Testis (tissue), 3 donors: Measurements from ENCODE around the gene POGZ. TPM values are rescaled to one million over a fixed set of nuclear protein-coding genes. Genes with fewer than 3 reads are reported as not detected.

Experiments
- DNase-seq: peaks from one replicate; pipeline ENCODE4 v3.0.0-alpha.2; 2019
- H3K27ac ChIP-seq, 2 donors: fragments of 200-600 bp; sonication (generic); one replicate each; pipeline ENCODE4 v1.5.1; 2019
- H3K27me3 ChIP-seq: fragments of 200-600 bp; sonication (generic); one replicate; pipeline ENCODE4 v1.5.1; 2019
- H3K36me3 ChIP-seq: fragments of 200-600 bp; sonication (generic); one replicate; pipeline ENCODE4 v1.5.1; 2017; ENCODE audit warnings: low read depth; ENCODE audit errors: missing control alignments
- H3K4me1 ChIP-seq: fragments of 200-600 bp; sonication (generic); one replicate; pipeline ENCODE4 v1.5.1; 2019
- H3K4me3 ChIP-seq, 2 donors: fragments of 200-600 bp; sonication (generic); one replicate each; pipeline ENCODE4 v1.5.1; 2017 to 2019
- H3K9me3 ChIP-seq: fragments of 200-600 bp; sonication (generic); one replicate; pipeline ENCODE4 v1.5.1; 2017
- POLR2A ChIP-seq: fragments of 450-650 bp; IDR thresholded peaks from one replicate; pipeline ENCODE4 v1.6.1; 2017; ENCODE audit warnings: antibody characterized with exemption, mild to moderate bottlenecking, moderate library complexity
- WGBS, 2 donors: methylation state at CpG; one replicate each; pipeline ENCODE4 v1.1.5; 2018; 5-methylcytosine and 5-hydroxymethylcytosine counted together
- intact Hi-C: fragments of 100-400 bp; cut with DNase I; formaldehyde crosslinking; loops from one replicate; pipeline ENCODE4 v1.15.1; 2023; ENCODE audit warnings: low total_unique reads
- polyA plus RNA-seq: library from polyadenylated mRNA; stranded (reverse); fragments of 350-450 nt; fragmentation: Illumina TruSeq; extraction: RNeasy Lipid Tissue Mini Kit (QIAGEN cat#74804); gene quantifications from one replicate; pipeline ENCODE4 v1.2.3, GENCODE V29; 2014; ENCODE audit warnings: low read depth, low replicate concordance; ENCODE audit not compliant: insufficient read depth
- total RNA-seq, 2 donors: library from RNA; depleted of rRNA; stranded (reverse); fragments of >200 nt; gene quantifications; one replicate each; pipeline ENCODE4 v1.2.3, GENCODE V29; 2016
- TF ChIP-seq, protein P1 (sequence below), 3 experiments: fragments of 450-650 bp in 2 of 3; fragments of 200-600 bp in 1 of 3; sonication (generic) in 1 of 3; IDR thresholded peaks; one replicate each; pipeline ENCODE4 v1.5.1; 2016 to 2019; ENCODE audit warnings: antibody characterized with exemption in 3 of 3, mild to moderate bottlenecking in 2 of 3, moderate library complexity in 1 of 3

Gene POGZ
- total and polyA plus RNA-seq, 3 donors from 2014 or later = 84.3 to 137 (median 131) TPM

DNA sequence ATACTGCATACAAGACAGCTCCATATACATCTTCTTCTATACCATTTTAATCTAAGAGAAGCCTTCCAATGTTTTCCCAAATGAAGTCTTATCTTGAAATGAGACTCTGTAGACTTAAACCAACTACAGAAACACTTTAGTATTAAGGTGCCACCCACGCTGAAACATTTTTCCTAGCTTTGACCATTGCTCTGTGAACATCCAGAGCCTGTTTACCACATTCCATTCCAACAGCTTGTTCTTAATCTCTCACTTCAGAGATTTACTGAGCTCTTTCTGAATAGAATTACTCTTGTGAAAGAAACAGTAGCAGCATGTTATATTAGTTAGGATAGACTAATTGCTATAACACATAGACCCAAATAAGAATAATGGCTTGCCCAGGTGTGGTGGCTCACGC lies 19.6 kb upstream of the POGZ start:
- Histone ChIP-seq H3K4me1 (no peaks in the 10 kb centered on the region), H3K36me3 (no peaks in the 10 kb centered on the region), H3K27ac (peak overlapping the region in 1 of 2 donors; percentile 35), H3K9me3 (no peaks in the 10 kb centered on the region), H3K4me3 (no peak overlapping the region), H3K27me3 (no peaks in the 10 kb centered on the region)
- intact Hi-C loops = no loop called here
- 58 to 69% methylated on average over 2 of the region's 2 CpGs for WGBS, 2 donors
- no peak for TF ChIP-seq POLR2A
- TF ChIP-seq, protein P1, sequence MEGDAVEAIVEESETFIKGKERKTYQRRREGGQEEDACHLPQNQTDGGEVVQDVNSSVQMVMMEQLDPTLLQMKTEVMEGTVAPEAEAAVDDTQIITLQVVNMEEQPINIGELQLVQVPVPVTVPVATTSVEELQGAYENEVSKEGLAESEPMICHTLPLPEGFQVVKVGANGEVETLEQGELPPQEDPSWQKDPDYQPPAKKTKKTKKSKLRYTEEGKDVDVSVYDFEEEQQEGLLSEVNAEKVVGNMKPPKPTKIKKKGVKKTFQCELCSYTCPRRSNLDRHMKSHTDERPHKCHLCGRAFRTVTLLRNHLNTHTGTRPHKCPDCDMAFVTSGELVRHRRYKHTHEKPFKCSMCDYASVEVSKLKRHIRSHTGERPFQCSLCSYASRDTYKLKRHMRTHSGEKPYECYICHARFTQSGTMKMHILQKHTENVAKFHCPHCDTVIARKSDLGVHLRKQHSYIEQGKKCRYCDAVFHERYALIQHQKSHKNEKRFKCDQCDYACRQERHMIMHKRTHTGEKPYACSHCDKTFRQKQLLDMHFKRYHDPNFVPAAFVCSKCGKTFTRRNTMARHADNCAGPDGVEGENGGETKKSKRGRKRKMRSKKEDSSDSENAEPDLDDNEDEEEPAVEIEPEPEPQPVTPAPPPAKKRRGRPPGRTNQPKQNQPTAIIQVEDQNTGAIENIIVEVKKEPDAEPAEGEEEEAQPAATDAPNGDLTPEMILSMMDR (IDR thresholded peaks at IDR 0.05) = no peak
- no peak for DNase-seq

DNA sequence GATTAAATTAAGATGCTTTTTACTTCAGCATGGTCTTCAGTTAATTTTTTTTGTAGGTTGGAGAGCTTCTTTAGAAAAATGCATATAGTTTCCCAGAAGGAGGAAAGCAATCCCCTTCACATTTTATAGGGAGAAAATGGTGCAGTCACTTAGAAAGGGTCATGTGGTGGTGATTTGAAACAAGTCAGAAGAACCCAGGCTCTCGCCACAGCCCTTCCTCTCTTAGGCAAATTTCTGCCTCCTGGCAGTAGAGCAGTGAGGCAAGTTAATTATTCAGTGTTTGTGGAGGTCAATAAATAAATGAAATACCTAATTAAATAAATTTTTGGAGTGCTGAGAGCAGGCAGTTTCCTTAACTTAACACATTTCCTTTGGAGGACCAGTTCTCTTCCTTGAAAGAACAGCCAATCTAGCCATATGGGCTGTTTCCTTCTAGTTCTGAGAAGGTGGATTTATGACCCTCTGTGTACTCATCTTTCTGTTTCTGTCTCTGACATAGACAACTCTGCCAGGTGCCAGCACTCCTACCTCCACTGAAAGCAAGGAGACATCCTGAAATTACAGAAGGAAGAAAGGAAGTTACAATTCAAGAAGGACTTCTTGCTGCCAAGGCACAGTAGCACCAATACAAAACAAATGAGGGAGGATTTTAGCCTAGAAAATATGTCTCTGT lies 19.0 kb upstream of the POGZ start:
- peak overlapping the region in 1 of 2 donors; percentile 35 for H3K27ac ChIP-seq
- no peak for TF ChIP-seq POLR2A
- TF ChIP-seq, protein P1 (IDR thresholded peaks at IDR 0.05) = no peak
- H3K27me3 ChIP-seq = no peaks in the 10 kb centered on the region
- no peaks in the 10 kb centered on the region for H3K36me3 ChIP-seq
- no peaks in the 10 kb centered on the region for H3K9me3 ChIP-seq
- H3K4me3 ChIP-seq = no peak overlapping the region
- intact Hi-C loops = no loop called here
- H3K4me1 ChIP-seq = no peaks in the 10 kb centered on the region
- 90 to 97% methylated on average over 1 of the region's 1 CpG for WGBS, 2 donors
- DNase-seq = no peak

DNA sequence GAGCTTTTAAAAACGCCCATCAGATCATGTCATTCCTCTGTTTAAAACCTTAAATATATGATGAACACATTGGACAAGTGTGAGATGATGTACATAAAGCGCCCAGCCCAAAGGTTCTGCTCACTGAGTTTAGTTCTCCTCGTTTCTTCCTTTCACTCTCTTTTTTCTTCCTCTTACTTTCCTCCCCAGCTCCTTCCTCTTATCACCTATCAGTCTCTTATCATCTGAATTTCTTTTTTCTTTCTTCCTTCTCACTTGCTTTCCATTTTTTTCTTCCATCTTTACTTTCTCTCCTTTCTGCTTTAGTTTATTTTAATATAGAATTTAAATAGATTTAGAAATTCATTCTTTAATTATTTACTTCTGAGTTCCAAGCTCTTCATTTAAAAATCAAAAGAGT lies 17.8 kb upstream of the POGZ start:
- no peaks in the 10 kb centered on the region for H3K9me3 ChIP-seq
- intact Hi-C loops = no loop called here
- no peaks in the 10 kb centered on the region for H3K27me3 ChIP-seq
- WGBS, 2 donors = 87 to 91% methylated on average over 3 of the region's 3 CpGs
- H3K27ac ChIP-seq = no peak overlapping the region
- DNase-seq = no peak
- no peak overlapping the region for H3K4me3 ChIP-seq
- TF ChIP-seq POLR2A = no peak
- TF ChIP-seq, protein P1 (IDR thresholded peaks at IDR 0.05) = no peak
- H3K4me1 ChIP-seq = peaks cover 7% of the 10 kb centered on the region
- no peaks in the 10 kb centered on the region for H3K36me3 ChIP-seq

DNA sequence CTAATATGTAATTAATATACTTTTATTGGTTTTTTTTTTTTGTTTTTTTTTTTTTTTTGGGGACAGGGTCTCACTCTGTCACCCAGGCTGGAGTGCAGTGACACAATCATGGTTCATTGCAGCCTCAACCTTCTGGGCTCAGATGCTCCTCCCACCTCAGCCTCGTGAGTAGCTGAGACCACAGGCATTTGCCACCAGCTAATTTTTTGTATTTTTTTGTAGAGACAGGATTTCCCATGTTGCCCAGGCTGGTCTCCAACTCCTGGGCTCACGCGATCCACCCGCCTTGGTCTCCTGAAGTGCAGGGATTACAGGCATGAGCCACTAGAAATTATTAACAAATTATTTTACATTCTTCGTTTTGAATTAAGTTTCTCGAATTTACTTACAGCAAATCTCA lies 16.8 kb upstream of the POGZ start:
- Histone ChIP-seq H3K4me3 (no peak overlapping the region), H3K27me3 (no peaks in the 10 kb centered on the region), H3K4me1 (peaks cover 7% of the 10 kb centered on the region), H3K9me3 (no peaks in the 10 kb centered on the region), H3K27ac (no peak overlapping the region), H3K36me3 (no peaks in the 10 kb centered on the region)
- no peak for TF ChIP-seq POLR2A
- TF ChIP-seq, protein P1 (IDR thresholded peaks at IDR 0.05) = no peak
- 90 to 93% methylated on average over 6 of the region's 6 CpGs for WGBS, 2 donors
- intact Hi-C loops = no loop called here
- no peak for DNase-seq

DNA sequence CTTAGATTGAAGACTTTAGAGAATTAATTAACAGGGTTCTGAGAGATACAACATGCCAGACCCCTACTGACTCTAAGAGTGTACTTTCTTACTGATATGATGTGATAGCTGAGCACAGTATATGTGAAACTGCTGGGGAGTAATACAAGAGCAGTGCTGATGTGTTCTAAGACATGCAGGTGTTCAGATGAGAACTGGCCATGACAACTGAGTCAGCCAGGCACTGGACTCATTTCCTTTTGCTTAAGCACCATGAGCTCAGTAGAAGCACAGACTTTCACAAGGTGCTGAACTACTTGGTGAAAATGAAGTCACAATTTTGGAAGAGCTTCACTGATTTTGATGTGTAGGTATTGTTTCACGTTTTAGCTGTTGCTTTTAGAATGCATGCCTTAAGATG lies 15.9 kb upstream of the POGZ start:
- no peaks in the 10 kb centered on the region for H3K27me3 ChIP-seq
- no peaks in the 10 kb centered on the region for H3K36me3 ChIP-seq
- 71 to 100% methylated on average over 1 of the region's 1 CpG for WGBS, 2 donors
- intact Hi-C loops = no loop called here
- no peak for TF ChIP-seq POLR2A
- TF ChIP-seq, protein P1 (IDR thresholded peaks at IDR 0.05) = no peak
- H3K4me1 ChIP-seq = peaks cover 7% of the 10 kb centered on the region
- no peak for DNase-seq
- H3K9me3 ChIP-seq = no peaks in the 10 kb centered on the region
- no peak overlapping the region for H3K4me3 ChIP-seq
- H3K27ac ChIP-seq = no peak overlapping the region
